GM18868 (cell line): ENCODE measurements around the gene PEX3.
"Not testable (repeated sequence)": the region's sequence is repeated elsewhere in the genome, so short reads cannot be mapped to it uniquely, and the experiment has no call there.

Experiments used
- ATAC-seq: cut with Tn5 transposase; IDR thresholded peaks from one replicate; pipeline ENCODE4 v1.9.1; 2021; ENCODE audit warnings: mild to moderate bottlenecking, moderate library complexity; ENCODE audit not compliant: unreplicated experiment

The PEX3 gene

DNA sequence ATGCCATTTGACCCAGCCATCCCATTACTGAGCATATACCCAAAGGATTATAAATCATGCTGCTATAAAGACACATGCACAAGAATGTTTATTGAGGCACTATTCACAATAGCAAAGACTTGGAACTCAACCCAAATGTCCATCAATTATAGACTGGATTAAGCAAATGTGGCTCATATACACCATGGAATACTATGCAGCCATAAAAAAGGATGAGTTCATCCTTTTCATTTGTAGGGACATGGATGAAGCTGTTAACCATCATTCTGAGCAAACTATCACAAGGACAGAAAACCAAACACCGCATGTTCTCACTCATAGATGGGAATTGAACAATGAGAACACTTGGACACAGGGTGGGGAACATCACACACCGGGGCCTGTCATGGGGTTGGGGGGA, 2.7 kb upstream of the PEX3 start:
- not testable (repeated sequence) for ATAC-seq

DNA sequence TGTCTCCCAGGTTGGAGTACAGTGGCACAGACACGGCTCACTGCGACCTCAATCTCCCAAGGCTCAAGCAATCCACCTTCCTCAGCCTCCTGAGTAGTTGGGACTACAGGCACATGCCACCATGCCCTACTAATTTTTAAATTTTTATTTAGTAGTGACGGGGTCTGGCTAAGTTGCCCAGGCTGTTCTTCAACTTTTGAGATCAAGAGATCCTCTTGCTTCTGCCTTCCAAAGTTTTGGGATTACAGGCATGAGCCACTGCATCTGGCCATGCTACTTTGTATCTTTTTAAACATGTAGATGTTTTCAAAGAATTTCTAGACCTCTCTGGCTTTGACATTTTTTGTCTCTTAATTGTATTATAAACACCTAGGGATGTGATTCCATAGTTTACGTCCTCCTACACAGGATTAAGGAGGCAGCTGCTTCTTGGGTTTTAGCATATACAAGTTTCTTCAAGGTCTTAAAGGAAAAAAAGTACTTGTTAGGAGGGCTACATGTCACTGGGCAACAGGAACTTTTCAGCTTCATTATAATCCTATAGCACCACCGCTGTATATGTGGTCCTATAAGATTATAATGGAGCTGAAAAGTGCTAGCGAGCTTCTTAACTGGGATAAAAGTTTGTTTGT, 1.4 kb upstream of the PEX3 start:
- no peak for ATAC-seq

DNA sequence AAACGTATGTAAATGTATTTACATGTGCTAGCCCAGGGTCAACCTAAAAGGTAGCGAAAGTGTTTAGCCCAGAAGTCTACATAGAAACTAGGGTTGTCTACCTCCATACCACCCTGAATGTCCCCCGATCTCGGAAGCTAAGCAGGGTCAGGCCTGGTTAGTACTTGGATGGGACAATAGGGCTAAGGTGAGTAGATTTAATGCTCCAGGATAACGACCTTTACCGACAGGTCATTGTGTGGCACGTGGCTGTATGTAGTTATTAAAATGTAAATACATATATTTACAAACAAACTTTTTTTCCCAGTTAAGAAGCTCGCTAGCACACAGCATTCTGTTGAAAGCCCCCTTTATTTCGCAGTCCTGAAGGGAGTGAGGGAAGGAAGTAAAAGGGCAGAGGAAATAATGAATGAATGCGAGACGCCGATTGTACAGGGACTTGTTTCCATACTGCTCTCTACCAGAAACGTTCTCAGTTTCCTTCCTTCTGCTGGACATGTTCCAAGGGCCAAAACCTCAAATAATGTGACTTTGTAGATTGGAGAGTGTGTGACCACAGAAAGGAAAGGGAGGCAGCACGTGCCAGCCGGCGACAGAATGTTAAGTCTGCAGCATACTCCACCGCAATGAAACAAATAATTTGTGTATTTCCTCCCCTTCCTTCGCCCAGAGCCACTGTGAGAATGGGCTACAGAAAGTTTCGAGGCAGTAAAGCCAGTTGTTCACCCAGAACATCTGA, 722 bp upstream of the PEX3 start:
- ATAC-seq = no peak

DNA sequence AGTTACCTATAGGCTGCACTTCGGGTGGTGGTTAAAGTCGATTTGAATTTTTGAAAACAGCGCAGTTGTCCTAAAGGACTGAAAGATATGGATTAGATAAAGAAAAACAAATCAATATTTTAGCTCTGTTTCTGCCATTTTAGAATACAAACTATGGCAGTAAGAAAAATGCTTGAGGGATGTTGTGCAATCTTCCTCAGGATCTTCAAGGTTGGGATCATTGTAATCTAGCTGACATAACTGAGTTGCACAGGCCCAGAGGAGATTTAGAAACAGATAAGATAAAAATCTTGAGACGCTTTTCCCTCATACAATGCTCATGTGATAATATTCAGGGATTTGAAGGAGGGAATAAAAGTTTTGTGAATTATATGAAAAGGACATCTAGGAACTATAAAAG, 926 bp downstream of the PEX3 start:
- no peak for ATAC-seq

DNA sequence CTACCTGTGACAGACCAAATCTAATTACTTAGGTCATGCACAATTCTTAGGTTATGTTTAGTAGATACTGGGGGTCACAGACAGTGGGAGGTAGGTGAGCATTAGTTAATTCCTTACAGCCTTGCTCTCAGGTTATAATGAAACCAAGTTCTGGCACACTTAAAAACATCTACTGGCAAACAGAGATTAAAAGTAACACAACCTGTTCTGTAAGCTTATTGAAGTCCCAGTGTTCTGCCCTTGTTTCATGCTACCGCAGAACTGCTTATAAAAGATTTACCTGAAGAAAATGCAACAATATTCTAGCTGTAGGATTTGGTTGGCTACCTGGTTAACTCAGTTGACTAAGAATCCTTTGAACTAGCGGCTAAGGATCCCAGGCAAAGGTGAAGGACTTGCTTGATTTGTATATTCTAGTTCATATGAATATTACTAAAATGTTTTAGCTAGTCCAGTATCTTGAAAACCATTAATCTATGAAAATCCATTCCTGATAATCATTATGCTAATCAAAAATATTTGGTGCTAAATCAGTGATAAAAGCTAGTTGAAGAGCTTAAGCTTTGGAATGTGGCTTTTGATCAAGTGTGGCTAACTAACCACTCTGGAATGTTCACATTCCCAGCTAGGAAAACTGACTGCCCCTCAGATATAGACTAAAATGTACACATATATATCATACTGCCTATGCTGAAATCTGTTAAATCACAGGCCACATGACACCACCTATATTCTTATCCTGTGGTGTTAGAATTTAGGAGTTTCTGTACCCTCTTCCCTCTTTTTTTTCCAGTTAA, 7.2 kb downstream of the PEX3 start:
- no peak for ATAC-seq

DNA sequence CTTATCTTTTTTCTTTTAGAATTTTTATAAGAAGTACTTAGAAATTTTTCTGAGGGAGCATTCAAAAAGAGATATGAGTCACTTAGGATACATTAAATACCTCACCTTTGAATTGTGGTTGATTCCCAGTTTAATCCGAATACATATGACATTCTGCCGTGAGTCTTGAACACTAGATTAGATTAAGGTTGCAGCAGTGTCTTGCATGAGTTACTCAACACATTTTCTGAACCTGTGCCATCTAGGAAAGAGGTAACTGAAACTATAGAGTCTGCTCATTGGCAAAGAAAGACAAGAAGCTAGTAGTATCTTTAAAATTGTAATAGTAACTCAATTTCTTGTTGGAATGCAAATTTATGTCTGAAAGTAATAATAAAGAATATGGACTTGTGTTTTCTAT, 14.9 kb downstream of the PEX3 start:
- no peak for ATAC-seq

DNA sequence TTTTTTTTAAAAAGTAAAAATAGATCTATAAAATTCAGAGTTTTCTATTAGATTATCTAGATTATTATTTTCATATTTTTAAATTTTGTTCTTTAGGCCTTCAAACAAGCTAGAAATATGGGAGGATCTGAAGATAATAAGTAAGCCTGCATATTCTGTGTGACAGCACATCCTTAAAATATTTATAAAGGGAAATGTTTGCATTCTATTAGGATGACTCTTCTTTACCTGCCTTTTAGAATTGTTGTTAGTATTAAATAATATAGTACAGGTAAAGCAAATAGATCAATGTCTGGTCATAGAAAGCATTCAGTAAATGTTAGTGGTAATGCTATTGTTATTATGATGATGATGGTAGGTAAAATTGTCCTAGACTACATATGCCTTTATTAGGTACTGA, 17.4 kb downstream of the PEX3 start:
- no peak for ATAC-seq

DNA sequence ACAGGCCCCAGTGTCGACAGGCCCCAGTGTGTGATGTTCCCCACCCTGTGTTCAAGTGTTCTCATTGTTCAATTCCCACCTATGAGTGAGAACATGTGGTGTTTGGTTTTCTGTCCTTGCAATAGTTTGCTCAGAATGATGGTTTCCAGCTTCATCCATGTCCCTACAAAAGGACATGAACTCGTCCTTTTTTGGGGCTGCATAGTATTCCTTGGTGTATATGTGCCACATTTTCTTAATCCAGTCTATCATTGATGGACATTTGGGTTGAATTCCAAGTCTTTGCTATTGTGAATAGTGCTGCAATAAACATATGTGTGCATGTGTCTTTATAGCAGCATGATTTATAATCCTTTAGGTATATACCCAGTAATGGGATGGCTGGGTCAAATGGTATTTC, 18.2 kb downstream of the PEX3 start:
- not testable (repeated sequence) for ATAC-seq

DNA sequence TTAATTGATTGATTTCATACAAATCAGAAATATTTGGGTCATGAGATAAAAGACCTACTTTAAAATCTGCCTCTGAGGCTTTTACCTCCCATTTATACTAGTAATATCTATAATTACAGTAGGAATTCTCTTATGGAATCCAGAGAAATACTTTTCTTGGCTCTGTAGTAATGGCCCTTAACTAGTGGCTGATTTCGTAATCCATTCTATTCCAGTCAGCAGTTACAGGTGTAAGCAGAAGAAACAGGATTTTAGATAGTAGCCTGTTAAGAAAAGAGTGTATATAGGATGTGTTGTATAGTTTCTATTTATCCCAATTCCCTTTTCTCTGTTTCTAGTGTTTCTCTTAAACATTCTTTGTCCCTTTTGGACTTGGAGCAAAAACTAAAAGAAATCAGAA, 21.2 kb downstream of the PEX3 start:
- no peak for ATAC-seq

DNA sequence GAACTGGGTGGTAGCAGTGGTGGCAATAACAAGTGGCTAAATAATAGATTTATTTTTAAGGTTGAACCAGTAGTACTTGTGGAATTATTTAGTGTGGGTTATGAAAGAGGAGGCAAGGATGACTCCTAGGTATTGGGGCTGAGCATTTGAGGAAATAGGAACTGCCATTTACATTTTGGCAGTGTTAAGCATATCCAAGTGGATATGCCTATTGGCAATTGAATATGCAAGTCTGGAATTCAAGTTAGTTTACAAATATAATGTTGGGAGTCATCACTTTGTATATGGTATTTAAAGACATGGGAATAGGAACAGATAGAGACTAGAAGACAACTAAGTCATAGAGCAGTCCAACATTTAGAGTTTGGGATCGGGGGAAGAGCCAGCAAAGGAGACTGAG, 25.9 kb downstream of the PEX3 start:
- ATAC-seq = no peak

DNA sequence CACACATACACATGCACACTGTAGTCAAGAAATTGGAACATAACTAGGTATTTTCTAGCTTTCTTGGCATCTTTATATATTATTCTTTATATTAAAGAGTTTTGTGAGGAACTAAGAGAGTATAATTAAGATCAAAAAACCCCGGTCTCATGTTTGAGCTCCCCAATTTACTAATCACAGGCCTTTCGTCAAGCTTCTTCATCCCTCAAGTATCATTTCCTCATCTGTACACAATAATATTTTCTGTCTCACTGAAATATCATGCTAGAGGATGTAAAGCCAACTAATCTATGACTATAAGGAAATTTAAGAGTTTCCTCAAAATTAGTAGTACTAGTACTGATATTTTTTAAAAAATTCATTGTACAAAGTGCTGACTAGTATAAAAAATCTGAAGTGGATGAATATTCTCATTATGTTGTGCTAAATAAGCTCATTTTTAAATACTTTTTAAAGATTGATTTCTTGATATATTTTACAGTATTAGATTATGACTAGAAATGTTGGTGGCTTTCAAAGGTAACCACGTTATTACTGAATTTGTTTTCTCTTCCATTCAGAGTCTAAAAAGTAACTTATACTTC, 28.0 kb downstream of the PEX3 start:
- ATAC-seq = peak; percentile 85

DNA sequence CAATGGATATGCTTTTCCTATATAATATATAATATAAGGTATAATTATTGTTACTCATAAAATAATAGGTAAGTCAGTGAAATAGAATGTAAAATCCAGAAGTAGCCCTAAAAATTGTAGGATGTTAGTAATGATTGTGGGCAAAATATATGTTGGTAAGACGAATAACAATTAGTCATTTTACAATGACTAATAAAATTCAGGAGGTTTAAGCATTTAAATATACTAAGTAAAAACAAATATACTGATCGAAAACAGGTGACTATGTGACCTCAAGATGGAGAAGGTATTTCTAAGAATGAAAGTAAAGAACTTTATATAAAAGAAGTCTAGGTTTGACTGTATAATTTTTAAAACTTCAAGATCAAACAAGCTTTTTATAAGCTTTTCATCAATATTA, 32.0 kb downstream of the PEX3 start:
- ATAC-seq = no peak

DNA sequence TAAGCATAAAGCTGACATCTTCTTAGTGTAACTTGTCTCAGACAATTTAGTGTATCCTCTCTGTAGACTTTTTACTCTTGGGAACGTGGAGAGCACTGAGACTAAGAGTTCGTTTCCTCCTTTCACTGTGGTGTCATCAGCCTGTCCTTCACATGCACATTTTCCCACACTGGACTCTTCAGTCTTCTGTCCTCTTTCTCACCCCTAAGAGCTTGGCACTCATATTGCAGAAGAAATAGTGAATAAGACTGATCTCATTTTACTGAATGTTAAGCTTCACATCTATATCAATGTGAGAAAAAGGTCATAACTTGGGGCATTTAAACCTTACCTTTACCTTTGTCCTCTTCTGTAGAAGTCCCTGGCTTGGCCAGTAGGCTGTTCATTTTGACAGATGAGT, 35.4 kb downstream of the PEX3 start:
- no peak for ATAC-seq

DNA sequence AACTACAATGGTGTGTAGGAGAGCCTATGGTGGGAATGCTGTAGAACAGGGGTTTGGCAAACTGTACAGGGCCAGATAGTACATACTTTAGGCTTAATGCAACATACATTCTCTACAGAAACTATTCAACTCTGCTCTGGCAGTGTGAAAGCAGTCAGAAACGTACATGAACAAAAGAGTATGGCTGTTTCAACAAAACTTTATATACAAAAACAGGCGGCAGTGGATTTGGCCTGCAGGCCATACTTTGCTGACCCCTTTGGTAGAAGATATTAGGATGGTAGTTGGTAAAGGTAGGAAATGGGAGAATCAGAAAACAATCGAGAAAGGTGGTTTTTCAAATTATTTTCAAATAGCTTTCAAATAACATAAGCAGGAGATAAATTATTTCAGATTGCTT, 36.1 kb downstream of the PEX3 start:
- no peak for ATAC-seq

DNA sequence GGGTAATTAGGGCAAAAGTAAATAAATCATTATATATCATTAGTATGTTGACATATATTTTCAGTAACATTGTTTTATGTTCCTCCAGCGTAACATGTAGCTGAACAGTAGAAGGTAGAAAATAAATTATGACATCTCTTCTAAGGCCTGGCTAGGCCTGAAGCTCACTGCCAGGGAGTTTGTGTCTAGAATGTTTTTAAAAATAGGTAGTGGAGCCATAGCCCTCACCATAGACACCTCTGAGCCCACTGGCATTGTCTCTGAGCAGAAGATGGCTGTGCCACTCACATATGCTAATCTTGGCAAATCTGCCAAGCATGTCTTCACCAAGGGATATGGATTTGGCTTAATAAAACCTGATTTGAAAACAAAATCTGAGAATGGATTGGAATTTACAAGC, 39.6 kb downstream of the PEX3 start:
- ATAC-seq = no peak

DNA sequence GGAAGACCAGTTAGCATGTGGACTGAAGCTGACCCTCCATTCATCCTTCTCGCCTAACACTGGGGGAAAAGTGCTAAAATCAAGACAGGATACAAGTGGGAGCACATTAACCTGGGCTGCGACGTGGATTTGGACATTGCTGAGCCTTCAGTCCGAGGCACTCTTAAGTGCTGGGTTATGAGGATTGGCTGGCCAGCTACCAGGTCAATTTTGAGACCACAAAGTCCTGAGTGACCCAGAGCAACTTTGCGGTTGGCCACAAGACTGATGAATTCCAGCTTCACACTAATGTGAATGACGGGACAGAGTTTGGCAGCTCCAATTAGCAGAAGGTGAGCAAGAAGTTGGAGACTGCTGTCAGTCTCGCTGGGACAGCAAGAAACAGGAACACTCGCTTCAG, 40.2 kb downstream of the PEX3 start:
- no peak for ATAC-seq

DNA sequence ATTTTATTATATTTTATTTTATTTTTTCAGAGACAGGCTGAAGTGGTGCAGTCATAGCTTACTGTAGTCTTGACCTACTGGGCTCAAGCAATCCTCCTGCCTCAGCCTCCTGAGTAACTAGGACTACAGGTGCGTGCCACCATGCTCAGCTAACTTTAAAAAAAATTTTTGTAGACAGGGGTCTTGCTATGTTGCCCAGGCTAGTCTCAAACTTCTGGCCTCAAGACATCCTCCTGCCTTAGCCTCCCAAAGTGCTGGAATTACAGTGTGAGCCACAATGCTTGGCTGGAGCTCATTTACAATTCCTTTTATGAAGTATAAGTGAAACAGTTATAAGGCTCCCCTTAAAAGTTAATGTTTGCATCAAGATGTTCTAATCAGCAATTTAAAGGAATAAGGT, 46.4 kb downstream of the PEX3 start:
- no peak for ATAC-seq

DNA sequence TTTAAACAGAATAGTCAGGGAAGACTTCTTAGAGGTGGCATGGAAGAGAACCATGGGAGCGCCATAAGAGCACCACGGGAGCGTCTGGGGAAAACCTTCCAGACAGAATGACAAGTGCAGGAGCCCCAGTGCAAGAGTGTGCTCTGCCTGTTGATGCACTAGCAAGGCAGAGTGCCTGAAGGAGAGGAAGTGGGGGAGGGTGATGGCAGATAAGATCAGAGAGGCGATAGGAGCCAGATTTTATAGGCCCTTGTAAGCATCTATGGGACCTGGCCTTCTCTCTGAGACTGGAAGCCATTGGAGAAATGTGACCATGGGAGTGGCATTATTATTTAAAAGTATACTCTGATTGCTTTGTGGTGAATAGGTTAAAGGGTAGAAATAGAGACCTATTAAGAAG, 47.8 kb downstream of the PEX3 start:
- ATAC-seq = no peak

DNA sequence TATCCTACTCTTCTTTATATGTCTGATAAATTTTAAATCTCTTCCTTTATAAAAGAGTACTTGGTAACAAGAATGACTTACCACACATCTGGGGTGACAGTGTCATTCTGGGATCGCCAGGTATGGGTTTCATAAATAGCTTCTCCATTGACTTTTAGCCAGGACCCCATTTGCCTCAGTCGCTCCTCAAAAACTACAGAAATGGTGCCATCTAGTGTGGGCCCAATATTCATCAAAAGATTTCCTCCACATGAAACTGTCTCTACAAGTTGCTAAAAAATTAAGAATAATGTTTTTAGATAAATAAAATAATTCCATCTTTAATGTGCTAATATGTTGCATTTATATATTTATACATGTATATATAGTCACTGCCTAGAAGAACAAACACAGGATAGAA, 51.2 kb downstream of the PEX3 start:
- ATAC-seq = no peak

DNA sequence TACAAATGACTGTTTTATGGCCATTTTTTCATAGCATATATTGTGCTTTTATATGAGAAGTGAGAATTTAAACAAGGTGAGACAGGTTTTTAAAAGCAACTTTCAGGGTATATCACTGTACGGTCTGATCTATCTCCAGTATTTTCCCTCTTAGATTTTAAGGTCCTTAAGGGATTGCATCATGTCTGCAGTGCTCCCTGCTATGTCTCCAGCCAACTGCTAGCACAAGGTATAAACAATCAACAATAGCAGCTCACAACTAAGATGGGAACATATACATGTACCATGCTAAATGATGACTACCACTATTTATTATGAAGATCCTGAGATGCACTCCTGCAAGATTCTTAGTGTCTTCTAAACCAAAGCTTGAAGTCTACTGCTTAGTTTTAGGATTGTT, 53.8 kb downstream of the PEX3 start:
- ATAC-seq = no peak

DNA sequence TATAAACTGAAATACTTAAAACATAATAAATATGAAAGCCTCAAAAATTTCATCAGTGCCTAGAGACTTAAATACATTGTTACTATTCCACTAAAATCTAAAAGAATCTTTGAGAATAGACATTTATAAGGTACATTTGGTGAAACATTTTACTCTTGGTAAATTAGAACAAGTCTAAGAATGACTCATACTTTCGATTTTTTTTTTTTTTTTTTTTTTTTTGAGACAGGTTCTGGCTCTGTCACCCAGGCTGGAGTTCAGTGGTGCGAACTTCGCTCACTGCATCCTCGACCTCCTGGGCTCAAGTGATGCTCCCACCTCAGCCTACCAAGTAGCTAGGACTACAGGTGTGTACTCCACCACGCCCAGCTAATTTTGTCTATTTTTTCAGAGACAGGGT, 54.5 kb downstream of the PEX3 start:
- ATAC-seq = peak; percentile 44

DNA sequence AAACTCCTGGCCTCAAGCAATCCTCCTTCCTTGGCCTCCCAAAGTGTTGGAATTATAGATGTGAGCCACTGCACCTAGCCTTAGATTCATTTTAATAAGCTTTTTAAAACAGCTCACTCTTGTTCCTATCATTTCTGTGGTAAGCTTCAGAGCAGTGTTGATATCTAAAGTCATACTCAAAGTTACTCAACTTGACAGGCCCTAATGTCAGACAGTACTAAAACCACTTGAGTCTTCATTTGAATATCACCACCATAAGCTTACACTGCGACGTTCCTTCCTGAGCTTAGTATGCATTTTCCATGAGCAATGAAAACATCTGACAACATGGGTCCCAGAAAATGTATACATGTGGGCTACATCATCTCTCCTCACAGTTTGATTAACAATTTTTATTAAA, 54.9 kb downstream of the PEX3 start:
- ATAC-seq = peak; percentile 37
